LHCN-M2 (cell line): Measurements from ENCODE around the gene AQP3. TPM values are rescaled to one million over a fixed set of nuclear protein-coding genes. Genes with fewer than 3 reads are reported as not detected.
"Not testable (repeated sequence)": the region's sequence is repeated elsewhere in the genome, so short reads cannot be mapped to it uniquely, and the experiment has no call there.

ENCODE experiments used
- DNase-seq: peaks from one replicate; pipeline ENCODE4 v3.0.0-alpha.2; 2012; ENCODE audit warnings: low read depth
- total RNA-seq: library from RNA; depleted of rRNA; stranded (reverse); fragments of >200 nt; gene quantifications from 2 replicates; pipeline ENCODE4 v1.2.3, GENCODE V29; 2014

Gene AQP3
- total RNA-seq, 1 experiment from 2014 or later: 40.1 TPM

DNA sequence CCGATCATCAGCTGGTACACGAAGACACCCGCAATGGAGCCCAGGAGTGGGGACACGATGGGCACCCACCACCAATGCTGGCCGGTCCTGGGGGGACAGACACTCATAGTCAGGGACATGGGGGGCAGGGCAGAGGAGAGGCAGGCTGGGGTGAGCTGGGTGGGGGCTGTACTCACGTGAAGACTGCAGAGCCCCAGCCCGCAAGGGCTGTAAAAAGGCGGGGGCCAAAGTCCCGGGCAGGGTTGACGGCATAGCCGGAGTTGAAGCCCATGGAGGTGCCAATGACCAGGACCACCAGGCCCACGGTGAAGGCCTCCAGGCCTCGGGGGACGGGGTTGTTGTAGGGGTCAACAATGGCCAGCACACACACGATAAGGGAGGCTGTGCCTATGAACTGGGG lies 5.3 kb downstream of the AQP3 start:
- DNase-seq: no peak

DNA sequence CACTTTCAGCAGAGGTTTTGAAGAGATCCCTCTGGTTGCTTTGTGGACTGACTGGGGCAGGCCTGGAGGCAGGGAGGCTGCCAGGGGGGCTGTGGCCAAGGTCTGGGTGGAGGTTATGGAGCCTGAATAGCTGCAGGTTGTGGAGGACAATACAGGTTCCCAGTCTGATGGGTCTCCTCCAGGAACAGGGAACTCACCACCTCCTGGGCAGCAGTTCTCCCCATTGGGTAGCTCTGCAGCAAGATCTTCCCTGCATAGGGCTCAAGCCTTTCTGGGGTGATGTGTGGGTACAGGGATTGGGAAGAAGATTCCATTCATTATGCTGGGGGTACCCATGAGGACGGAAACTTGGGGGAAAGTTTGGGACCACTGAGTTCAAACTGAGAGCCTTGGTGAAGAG lies 6.8 kb downstream of the AQP3 start:
- no peak for DNase-seq

DNA sequence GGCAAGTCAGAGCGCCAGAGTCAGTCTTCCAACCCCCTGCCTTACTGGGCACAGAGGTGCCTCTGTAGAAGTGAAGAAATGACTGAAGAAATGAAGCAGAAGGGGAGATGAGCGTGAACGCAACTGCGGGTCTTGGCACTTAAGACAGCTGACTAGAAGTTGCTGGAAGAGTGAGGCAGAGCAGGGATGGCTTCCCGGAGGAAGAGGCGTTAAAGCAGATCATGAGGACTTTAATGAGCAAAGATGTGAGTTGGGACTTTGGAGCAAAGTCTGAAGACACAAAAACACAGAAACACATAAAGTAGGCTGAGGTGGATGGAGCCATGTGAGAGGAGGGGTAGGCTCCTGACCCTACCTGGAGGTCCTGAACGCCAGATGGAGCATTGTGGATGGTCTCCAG lies 7.2 kb downstream of the AQP3 start:
- no peak for DNase-seq

DNA sequence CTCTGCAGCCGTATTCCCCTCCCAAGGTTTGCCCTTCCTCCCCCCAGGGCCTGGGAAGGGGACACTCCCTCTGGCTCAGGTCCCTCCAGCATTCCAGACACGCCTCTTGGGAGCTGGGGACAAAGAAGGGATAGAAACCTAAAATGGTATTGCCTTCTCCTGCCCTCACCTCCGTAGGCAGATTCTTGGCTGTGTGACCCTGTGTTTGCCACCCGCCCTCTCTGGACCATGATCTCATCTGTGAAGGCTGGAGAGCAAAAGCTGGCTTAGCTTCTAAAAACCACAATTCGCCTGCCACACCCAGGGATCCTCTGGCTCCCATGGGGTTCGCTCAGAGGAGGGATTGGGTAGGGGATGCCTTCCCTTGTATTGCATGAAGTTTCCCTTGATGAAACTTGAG lies 7.7 kb downstream of the AQP3 start:
- peak; percentile 17 for DNase-seq

DNA sequence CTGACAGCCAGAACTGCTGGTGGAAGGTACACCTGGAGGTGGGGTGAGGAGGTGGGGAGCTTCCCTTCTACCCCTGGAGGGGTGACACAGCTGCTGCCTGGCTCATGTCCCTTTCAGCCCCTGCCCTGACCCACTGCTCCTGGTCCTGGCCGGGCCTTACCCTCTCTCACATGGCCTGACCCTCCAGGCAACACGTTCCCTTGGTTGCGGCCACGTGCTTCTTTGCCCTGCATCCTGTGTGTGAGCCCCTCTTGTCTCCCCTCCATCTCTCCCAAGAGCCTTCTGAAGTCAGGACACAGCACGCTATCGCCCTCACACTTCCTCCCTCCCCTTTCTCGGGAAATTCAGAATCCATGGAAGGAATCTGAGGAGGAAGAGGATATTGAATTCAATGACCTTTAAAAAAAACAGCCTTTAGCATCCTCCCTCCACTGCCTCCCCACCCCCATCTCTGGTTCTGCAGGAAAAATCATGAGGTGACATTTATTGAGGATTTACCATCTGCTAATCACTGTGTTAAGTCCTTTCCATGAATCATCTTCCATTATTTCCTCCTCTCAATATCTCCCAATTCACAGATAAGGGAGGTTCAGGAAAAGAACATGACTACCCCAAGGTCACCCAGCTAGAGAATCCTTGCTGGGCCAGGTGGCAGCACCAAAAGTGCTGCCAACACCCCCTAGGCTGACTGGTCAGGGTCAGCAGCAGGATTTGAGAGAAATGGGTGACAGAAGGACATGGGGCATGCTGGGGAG lies 8.3 kb downstream of the AQP3 start:
- no peak for DNase-seq

DNA sequence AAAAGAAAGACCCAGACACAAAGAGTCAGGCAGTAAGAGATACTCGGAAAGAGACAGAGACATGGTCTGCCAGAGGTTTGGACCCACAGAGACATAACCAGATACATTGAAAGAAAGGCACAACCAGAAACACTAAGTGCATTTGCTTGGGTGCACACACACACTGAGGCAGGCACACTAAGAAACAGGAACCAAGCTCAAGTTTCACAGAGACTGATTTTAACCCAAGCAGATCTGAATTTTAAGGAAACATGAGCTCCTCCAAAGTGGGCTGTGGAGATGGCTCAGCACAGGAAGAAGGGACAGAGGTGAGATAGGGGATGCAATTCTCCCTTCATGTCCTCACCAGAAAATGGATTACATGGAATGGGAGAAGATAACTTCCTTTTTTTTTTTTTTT lies 9.5 kb downstream of the AQP3 start:
- DNase-seq: no peak

DNA sequence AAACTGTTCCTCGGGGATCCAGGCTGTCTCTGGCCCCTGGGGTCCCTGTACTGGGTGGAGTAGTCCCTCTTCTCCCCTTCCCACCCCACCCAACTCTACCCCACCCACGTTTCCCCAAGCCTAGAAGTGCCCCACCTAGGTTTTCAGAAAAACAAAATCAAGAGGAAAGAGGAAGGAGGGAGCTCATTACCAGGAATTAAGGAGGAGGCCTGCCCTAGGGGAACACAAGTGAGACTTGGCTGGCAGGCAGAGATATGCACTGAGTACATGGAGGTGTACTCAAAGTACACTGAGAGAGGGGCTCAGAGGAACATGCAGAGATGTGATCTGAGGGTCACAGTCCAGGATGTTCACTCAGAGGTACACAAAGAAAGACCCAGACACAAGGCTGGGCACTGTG lies 10.2 kb downstream of the AQP3 start:
- DNase-seq: no peak

DNA sequence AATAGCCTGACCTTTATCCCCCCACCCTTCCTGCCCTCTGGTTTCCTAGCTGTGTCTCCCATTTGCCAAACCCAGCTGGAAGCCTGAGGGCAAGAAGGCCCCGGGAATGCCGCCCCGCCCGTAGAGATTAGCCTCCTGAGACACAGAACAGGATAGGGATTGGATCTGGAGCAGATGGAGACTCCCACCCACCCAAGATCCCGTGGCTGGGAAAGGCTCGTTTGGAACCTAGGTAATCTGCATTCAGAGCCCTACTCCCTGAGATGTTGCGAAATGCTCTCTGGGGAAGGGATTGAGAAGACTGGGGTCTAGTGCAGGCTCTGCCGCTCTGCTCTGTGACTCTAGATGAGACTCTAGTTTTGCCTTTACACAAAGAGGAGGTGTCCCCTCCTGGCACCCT lies 10.9 kb downstream of the AQP3 start:
- DNase-seq: no peak

DNA sequence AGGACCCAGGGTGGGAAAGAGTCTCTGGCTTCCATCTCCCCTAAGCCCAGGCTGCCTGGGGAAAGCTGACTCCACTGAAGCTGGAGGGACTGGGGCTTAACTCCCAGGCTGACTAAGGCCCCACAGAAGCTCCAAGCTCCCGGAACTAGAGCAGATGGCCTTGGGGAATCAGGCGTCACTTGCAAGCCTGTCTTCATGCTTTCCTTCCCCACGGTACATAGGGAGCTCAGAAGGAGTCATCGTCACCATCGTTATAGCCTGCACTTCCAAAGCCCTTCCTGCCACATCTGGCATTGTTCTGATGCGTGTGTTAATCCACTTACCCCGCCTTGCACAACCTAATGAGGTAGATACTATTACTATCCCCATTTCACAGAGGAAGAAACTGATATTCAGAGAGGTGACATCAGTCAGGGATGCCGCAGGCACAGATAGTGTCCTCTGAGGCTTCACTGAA lies 11.5 kb downstream of the AQP3 start:
- no peak for DNase-seq

DNA sequence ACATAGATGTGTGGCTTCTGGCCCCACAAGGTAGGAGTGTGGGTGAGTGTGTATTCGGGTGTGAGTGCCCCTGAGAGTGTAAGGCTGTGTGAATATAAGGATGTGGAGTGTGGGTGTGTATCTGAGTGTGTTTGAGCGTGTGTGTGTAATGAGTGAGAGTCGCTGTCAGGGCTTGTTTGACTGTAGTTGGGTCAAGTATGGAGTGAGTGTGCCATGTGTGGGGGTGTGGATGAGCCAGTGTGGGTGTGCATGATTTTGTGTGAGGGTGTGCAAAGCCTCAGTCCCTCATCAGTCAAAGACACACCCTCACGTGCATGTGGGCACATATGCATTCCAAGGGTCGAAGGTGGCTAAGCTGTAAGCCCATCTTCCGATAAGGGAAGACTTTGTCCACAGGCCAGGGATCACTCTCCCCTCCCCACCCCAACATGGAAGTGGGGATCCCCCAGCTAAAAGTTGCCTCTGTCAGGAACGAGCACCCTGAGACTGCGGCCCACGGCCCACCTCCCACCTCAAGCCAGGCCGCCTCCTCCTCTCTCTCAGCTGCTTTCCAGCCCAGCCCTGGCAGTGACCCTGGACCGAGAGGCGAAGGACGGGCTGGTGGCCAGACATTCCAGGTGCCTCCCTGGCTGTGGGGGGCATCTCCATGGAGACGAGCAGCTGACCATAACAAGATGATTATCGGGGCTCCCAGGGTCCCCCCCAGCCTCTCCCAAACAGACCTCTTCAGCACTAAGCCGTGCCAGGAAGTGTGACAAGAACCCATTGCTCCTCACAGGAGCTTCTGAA lies 12.9 kb downstream of the AQP3 start:
- DNase-seq: no peak

DNA sequence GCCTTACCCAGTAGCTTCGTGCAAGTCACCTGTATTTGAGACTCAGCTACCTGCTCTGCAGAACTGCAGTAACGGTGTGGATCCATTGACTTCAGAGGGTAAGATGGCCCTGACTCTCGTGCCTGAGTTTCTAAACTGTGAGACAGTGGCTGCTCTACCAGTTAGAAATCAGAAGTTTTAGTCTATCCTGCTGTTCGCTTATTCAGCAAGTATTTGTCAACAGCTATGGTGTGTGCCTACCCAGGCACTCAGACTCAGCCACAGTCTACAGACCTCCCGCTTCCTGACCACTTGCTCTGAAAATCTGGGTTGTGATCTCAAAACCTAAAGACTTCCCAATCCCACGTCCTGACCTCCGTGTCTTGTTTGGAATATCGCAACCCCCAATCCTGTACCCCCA lies 13.5 kb downstream of the AQP3 start:
- no peak for DNase-seq

DNA sequence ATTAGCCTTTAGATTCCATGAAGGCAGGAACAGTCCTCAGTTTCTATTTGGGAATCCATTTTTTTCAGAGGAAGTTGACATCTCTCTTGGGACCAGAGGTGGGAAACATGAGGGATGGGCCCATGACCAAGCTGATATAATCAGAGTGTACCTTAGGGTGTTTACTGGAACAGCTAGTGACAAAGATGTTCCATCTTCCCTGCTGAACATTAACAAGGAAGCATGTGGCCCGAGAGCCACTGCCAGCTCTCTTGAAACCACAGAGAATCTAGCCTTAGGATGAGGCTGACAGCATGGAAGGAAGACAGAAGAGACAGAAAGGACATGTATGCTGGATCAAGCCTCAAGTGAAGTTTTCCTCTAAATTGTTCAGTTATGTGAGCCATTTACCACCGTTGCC lies 16.0 kb downstream of the AQP3 start:
- no peak for DNase-seq

DNA sequence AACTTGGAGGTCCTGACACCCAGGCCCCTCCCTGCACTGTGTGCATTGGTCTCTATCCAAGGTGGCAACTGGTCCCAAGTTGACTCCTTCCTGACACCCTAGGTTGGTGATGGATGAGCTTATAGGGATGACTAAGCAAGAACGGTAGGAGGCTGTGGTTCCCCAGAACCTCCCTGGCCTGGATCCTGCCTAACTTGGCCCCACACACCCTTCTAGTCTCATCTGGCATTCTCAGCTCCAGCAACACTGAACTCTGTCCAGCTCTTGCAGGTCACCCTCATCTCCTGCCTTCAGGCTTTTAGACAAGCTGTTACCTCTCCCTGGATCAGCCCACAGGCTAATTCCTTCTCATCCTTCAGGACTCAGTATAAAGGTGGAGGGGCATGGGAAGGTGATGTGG lies 16.5 kb downstream of the AQP3 start:
- no peak for DNase-seq

DNA sequence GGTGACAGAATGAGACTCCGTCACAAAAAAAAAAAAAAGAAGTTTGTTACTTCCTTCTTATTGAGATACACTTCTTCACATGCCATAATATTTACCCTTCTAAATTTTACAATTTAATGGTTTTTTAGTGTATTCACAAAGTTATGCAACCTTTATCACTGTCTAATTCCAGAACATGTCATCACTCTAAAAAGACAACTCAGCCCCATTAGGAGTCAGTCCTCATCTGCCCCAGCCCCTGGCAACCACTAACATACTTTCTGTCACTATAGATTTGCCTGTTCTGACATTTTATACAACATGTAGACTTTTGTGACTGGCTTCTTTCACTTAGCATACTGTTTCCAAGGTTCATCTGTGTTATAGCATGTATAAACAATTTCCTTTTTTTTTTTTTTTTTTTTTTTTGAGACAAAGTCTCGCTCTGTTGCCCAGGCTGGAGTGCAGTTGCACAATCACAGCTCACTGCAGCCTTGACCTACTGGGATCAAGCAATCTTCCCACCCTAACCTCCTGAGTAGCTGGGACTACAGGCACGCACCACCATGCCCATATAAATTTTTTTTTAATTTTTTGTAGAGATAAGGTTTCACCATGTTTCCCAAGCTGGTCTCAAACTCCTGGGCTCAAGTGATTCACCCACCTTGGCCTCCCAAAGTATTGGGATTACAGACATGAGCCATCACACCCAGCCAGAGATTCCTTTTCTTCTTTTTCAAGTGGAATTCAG lies 18.0 kb downstream of the AQP3 start:
- DNase-seq: no peak

DNA sequence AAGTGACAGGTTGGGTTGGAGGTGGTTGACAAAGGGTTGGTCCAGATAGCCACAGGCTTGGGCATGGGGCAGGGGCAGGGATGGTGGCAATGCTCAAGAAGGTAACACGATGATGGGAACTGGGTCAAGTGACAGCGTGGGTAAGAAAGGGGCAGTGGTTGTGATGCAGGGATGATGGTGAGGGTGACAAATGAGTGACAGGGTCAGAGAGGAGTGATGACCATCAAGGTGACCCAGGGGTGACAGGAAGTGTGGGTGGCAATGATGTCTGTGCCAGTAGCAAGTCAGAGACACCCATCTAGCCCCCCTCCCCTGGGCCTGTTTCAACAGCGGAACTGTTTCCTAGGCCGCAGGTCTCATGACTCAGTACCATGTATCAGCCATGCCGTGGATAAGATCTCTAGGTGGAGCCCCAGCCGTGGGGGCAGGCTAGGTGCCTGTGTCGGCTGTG lies 20.5 kb downstream of the AQP3 start:
- no peak for DNase-seq

DNA sequence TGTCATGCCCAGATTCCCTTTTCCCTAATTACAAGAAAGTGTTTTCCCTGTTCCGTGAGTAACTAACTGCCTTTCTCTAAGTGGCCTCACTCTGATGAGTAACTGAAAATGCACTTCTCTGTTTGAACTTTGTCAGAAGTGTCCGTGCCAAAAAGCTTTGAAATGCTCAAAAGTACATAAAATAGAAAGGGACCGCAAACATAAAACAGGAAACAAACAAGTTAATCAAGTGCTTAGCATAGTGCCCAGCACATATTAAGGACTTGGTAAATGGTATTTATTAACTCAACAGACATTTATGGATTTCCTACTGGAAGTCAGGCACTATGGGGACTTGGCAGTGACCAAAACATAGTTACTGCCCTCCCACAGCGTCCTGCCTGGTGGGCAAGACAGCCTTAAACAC lies 22.3 kb downstream of the AQP3 start:
- no peak for DNase-seq

DNA sequence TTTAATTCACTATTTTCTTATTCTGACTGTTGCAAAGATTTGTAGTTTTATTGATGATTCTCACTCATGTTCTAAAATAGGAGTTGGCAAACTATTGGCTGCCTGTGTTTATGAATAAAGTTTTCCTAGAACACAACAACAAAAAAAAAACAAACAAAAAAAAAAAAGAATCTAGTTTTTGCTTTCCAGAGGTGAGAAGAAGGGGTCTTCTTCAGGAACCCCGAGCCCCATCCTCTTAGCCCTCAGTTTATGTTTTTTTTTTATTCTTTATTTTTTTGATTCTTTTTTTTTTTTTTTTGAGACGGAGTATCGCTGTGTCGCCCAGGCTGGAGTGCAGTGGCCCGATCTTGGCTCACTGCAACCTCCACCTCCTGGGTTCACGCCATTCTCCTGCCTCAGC lies 22.9 kb downstream of the AQP3 start:
- not testable (repeated sequence) for DNase-seq

DNA sequence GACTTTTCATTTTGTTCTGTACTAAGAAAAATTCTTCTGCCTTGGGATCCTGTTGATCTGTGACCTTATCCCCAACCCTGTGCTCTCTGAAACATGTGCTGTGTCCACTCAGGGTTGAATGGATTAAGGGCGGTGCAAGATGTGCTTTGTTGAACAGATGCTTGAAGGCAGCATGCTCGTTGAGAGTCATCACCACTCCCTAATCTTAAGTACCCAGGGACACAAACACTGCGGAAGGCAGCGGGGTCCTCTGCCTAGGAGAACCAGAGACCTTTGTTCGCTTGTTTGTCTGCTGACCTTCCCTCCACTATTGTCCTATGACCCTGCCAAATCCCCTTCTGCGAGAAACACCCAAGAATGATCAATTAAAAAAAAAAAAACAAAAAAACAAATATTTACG lies 23.4 kb downstream of the AQP3 start:
- DNase-seq: not testable (repeated sequence)

DNA sequence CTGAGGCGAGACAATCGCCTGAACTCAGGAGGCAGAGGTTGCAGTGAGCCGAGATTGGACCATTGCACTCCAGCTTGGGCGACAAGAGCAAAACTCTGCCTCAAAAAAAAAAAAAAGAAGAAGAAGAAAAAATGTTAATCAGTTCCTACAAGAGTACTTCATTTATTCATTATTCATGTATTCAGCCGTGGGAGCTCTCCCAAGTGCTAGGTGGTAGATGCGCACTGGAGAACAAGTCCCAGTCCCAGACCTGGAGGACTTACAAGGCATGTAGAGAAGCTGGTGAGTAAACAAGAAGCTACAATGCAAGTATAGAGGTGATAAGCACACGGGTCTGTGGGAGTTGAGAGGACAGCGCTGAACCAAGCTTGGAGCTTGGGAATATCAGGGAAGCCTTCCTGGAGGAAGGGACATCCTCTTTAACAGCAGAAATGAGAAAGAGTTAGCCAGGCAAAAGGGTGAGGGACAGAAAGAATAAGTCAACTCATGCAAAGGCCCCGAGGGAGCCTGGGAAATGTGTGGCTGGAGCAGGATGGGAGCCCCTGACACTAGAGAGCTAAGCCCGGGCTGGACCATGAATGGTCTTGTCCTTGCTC lies 27.6 kb downstream of the AQP3 start:
- no peak for DNase-seq

DNA sequence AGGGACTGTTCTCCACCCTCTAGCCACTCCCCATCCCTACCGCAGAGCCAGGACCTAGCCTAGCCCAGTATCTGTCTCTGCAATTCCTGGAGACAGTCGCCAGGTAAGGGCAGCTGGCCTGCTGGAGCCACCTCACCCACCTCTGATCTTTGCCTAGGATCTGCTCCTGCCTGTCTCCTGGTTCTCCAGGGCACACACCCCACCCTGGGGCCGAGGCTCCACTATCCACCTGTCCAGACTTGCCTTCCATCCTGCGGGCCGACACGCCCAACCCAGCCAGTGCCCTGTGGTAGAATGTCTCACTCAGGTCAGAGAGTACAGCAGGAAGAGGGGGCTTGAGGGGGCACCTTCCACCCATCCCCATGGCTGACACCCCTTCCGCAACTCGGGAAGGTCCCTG lies 29.3 kb downstream of the AQP3 start:
- DNase-seq: no peak

DNA sequence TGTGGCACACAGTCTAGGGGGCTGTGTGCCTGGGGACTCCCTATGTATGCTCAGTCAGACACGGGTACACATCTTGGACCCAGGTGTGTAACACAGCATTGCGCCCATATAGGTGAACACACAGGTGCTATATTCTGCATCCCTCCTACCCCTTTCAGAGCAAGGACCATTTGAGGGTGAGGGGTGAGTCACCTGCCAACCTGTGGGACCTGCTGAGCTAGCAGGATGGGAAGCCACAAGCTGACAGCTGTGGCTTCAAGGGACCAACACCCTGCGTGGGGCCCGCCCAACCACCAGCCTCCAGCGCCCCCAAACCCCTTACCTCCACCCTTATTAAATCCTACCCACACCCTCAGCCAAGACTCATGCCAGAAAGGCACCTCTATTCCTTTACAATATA lies 30.4 kb downstream of the AQP3 start:
- no peak for DNase-seq

DNA sequence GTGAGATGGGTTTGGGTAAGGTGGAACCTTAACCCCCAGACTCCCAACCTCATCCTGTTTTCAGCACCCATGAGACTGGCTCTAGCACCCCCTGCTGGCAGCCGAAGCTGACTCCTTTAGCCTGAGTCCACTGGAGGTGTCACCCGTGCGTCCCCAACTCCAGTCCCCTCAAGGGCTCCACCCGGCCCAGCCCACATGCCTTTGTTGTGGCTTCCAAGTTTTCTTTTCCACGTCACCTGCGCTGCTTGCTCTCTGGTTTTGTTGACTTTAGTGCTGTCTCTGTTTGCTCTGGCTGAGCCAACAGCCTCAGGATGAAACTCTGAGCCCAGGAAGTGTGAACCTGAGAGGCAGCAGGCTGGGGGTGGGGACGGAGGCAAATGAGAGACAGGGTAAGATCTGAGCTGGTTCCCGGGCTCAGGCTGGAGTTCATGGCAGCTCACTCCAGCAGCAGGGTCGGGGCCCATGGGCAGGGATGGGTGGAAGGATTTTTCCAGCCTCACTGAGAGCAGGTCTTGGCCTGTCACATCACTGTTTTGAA lies 31.8 kb downstream of the AQP3 start:
- DNase-seq: peak; percentile 29
